Transverse colon (tissue), 3 donors: ENCODE results near the gene NDUFS7.

Experiments used
- EP300 ChIP-seq: sonication (generic); formaldehyde crosslinking; IDR thresholded peaks from one replicate; pipeline ENCODE4 v1.6.1; 2017; ENCODE audit warnings: antibody characterized with exemption, low read depth
- POLR2A ChIP-seq: fragments of 450-650 bp; IDR thresholded peaks from one replicate; pipeline ENCODE4 v1.6.1; 2016; ENCODE audit warnings: antibody characterized with exemption, mild to moderate bottlenecking, moderate library complexity
- TF ChIP-seq, protein P1 (sequence below), 5 experiments: fragments of 200-600 bp in 3 of 5; fragments of 450-650 bp in 2 of 5; sonication (generic) in 3 of 5; IDR thresholded peaks; 1 replicate in 2 of 5; 2 replicates in 3 of 5; pipeline ENCODE4 v1.5.1; 2016 to 2017; ENCODE audit warnings: antibody characterized with exemption in 5 of 5, inconsistent platforms in 3 of 5, mild to moderate bottlenecking in 2 of 5, moderate library complexity in 1 of 5

DNA sequence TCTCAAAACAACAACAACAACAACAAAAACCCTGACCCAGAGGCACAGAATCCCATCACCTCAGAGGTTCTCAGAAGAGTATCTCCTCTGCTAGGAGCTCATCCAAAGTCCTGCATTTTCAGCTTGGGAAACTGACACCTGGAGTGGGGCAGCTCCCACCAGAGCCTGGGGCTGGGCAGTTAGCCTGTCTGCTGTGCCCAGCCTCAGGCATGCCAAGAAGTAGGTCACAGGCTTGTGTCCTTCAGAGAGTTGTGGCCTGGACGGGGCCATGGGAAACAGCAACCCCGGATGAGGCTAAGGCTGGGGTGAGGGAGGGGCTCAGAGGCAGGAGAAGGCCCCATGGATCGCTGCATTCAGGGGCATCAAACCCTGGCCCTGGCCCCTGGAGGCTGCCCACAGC is 2.1 kb downstream of the NDUFS7 start:
- no peak for TF ChIP-seq EP300
- TF ChIP-seq, protein P1, sequence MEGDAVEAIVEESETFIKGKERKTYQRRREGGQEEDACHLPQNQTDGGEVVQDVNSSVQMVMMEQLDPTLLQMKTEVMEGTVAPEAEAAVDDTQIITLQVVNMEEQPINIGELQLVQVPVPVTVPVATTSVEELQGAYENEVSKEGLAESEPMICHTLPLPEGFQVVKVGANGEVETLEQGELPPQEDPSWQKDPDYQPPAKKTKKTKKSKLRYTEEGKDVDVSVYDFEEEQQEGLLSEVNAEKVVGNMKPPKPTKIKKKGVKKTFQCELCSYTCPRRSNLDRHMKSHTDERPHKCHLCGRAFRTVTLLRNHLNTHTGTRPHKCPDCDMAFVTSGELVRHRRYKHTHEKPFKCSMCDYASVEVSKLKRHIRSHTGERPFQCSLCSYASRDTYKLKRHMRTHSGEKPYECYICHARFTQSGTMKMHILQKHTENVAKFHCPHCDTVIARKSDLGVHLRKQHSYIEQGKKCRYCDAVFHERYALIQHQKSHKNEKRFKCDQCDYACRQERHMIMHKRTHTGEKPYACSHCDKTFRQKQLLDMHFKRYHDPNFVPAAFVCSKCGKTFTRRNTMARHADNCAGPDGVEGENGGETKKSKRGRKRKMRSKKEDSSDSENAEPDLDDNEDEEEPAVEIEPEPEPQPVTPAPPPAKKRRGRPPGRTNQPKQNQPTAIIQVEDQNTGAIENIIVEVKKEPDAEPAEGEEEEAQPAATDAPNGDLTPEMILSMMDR (IDR thresholded peaks at IDR 0.05) = no peak
- TF ChIP-seq POLR2A = no peak
